SH-SY5Y (cell line): ENCODE results near the gene RBCK1.

ENCODE experiments used
- GATA2 ChIP-seq: IDR thresholded peaks from 2 replicates; pipeline ENCODE4 v1.6.1; 2011; ENCODE audit warnings: mild to moderate bottlenecking, low read depth, low read length
- GATA3 ChIP-seq: IDR thresholded peaks from 2 replicates; pipeline ENCODE4 v1.6.1; 2011; ENCODE audit warnings: low read depth, mild to moderate bottlenecking, low read length, moderate library complexity

DNA sequence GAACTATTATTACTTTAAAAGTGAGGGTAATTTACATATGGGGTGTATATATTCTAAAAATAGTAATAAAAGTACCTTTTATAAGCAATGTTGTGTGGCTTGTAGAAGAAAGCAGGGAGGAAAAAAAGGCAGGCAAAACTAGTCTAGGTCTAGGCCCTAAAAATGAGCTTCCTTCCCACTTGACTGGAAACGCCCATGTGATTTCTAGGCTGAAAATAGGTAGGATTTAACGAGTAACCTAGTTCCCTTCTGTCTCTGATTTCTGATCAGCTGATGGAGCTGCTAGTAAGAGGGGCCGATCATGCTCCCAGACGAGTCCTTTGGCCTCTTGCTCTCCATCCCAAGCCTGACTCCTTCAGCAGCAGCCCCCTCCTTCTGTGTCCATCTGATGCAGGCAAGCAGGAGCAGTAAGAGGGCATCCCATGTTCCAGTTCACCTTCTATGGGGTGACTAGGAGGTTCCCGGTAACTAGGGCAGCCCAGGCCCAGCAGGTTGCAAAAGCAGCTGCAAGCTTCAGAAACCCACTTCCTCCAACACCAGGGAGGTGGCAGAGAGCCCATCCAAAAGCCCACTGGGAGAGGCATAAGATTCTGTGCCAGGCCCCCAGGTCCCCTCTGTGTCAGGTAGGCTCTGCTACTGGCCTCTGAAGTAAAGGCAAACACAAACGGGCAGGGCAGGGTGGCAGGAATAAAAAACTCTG is 29.8 kb downstream of the RBCK1 start:
- TF ChIP-seq GATA2 (no peak), GATA3 (no peak)
